ENCODE data around the gene MCF2L2.

The MCF2L2 gene

DNA sequence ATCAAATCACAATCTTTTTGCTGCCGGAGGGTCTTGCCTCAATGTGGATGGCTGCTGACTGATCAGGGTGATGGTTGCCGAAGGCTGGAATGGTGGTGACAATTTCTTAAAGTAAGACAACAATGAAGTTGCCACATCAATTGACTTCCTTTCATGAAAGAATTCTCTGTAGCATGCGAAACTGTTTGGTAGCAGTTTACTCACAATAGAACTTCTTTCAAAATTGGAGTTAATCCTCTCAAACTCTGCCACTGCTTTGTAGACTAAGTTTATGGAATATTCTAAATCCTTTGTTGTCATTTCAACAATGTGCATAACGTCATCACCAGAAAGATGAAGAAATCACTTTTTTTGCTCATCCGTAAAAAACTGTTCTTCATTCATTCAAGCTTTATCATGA, 109.5 kb downstream of the MCF2L2 start:
- H3K4me3 Mint-ChIP-seq, result no peak overlapping the region
- no peak overlapping the region for H3K27ac Mint-ChIP-seq
- no peaks in the 10 kb centered on the region for H3K9me3 Mint-ChIP-seq
- H3K36me3 Mint-ChIP-seq (ENCODE audit: low read depth), result no peaks in the 10 kb centered on the region
- H3K4me1 Mint-ChIP-seq (ENCODE audit: low read depth), result peaks cover 17% of the 10 kb centered on the region
- no peak for DNase-seq
- H3K27me3 Mint-ChIP-seq, result no peaks in the 10 kb centered on the region

GRCh38 chr3:183317886-183318865, 110.2 kb downstream of the MCF2L2 start:
- no peak overlapping the region for H3K27ac Mint-ChIP-seq

DNA sequence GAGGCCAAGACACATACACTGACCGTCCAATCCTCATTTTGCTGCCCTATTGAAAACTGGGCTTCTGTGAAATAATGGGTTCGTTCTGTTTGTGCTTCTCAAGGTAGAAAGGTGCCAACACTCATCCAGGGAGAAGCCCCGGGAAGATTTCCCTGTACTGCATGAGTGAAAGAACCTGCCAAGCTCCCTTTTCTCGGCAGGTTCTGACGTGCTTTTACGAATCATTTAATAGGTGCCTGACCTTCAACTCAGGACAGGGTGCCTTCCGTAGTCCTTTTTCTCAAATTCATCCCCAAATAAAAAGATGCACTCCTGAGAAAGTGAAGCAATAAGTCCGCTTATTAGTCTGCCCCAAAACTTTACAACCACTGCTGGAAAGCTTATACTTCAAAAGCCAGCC, 111.1 kb downstream of the MCF2L2 start:
- Mint-ChIP-seq H3K9me3 (no peaks in the 10 kb centered on the region), H3K27me3 (no peaks in the 10 kb centered on the region), H3K4me3 (no peak overlapping the region), H3K27ac (no peak overlapping the region), H3K4me1 (ENCODE audit: low read depth) (peaks cover 21% of the 10 kb centered on the region), H3K36me3 (ENCODE audit: low read depth) (no peaks in the 10 kb centered on the region)
- no peak for DNase-seq

More at GRCh38 chr3:183317886-183318865, 110.2 kb downstream of the MCF2L2 start:
- Mint-ChIP-seq H3K27me3 (no peaks in the 10 kb centered on the region), H3K4me3 (no peak overlapping the region), H3K4me1 (ENCODE audit: low read depth) (peaks cover 19% of the 10 kb centered on the region), H3K36me3 (ENCODE audit: low read depth) (no peaks in the 10 kb centered on the region), H3K9me3 (no peaks in the 10 kb centered on the region)
- DNase-seq, result no peak

DNA sequence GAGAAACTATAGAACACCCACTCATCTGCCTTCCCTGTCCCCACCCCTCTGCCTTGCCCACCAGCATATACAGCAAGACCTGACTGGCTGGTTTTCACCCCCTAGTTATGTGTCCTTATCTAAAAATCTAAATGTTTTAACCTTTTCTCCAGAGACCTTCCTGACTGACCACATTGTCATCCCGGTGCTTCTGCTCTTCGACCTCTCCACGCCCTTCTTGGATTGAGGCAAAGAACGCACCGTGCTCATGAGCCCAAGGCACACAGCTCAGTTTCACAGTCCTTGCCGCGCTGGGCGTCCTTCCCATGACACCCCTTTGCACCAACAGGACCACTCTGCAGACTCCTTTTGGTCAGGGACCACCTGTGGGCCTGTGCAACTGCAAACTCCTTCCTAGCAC, 112.7 kb downstream of the MCF2L2 start:
- Mint-ChIP-seq H3K4me1 (ENCODE audit: low read depth) (peaks cover 21% of the 10 kb centered on the region), H3K36me3 (ENCODE audit: low read depth) (peaks cover 3% of the 10 kb centered on the region), H3K27me3 (no peaks in the 10 kb centered on the region), H3K4me3 (no peak overlapping the region), H3K9me3 (no peaks in the 10 kb centered on the region), H3K27ac (no peak overlapping the region)
- no peak for DNase-seq

- Mint-ChIP-seq H3K27ac (no peak overlapping the region), H3K36me3 (ENCODE audit: low read depth) (peaks cover 7% of the 10 kb centered on the region), H3K9me3 (no peaks in the 10 kb centered on the region), H3K4me1 (ENCODE audit: low read depth) (peaks cover 11% of the 10 kb centered on the region), H3K4me3 (no peak overlapping the region), H3K27me3 (no peaks in the 10 kb centered on the region)
- DNase-seq, result no peak
Measured at GRCh38 chr3:183313764-183314163, 114.7 kb downstream of the MCF2L2 start.

GRCh38 chr3:183313351-183313750, 115.1 kb downstream of the MCF2L2 start:
- no peak overlapping the region for H3K27ac Mint-ChIP-seq

GRCh38 chr3:183312433-183312832, 116.0 kb downstream of the MCF2L2 start:
- H3K4me1 Mint-ChIP-seq (ENCODE audit: low read depth), result peaks cover 18% of the 10 kb centered on the region
- no peak for DNase-seq
- no peak overlapping the region for H3K4me3 Mint-ChIP-seq
- no peaks in the 10 kb centered on the region for H3K27me3 Mint-ChIP-seq
- no peak overlapping the region for H3K27ac Mint-ChIP-seq
- H3K36me3 Mint-ChIP-seq (ENCODE audit: low read depth), result peaks cover 7% of the 10 kb centered on the region
- no peaks in the 10 kb centered on the region for H3K9me3 Mint-ChIP-seq

More at GRCh38 chr3:183313351-183313750, 115.1 kb downstream of the MCF2L2 start:
- Mint-ChIP-seq H3K4me1 (ENCODE audit: low read depth) (peaks cover 10% of the 10 kb centered on the region), H3K4me3 (no peak overlapping the region), H3K36me3 (ENCODE audit: low read depth) (peaks cover 7% of the 10 kb centered on the region), H3K27me3 (no peaks in the 10 kb centered on the region), H3K9me3 (no peaks in the 10 kb centered on the region)
- DNase-seq, result no peak

DNA sequence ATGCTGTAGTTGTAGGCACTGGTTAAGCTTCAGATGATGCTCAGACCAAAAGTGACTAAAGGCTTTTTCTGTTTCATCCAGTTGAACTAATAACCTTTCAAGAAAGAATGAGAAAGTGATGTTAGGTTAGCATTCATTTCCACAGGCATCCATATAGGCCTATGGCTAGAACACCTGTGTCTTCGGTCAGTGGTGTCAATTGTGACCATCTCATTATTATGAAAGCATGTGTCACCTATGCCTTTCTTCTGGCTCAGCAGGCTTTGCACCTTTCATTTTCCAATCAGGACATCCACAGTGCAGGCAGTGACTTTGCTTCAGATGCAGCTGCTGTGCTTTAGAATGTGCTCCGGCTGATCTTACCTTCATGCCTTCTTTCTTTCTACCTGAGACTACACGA, 117.5 kb downstream of the MCF2L2 start:
- Mint-ChIP-seq H3K4me3 (no peak overlapping the region), H3K27ac (no peak overlapping the region)

DNA sequence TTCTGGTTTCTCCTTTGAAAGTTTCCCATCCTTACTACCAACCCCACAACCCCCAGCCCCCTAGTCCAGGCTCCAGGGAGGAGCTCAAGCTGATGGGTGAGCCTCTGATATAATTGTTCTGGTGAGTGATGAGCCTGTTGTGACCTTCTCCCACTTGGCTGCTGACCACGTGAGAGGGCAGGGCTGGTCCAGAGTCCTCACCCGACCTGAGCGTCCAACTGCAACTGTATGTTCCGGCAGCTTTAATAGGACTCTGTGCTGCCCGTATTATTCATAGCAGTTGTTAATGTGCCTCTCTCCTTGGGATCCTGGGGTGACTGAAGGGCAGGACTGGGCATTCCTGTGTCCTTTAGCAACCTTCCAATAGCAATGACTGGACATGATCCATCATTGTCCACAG, 119.1 kb downstream of the MCF2L2 start:
- peaks cover 33% of the 10 kb centered on the region for H3K4me1 Mint-ChIP-seq (ENCODE audit: low read depth)
- H3K27me3 Mint-ChIP-seq, result no peaks in the 10 kb centered on the region
- no peak for DNase-seq
- no peaks in the 10 kb centered on the region for H3K9me3 Mint-ChIP-seq
- peaks cover 7% of the 10 kb centered on the region for H3K36me3 Mint-ChIP-seq (ENCODE audit: low read depth)
- H3K27ac Mint-ChIP-seq, result no peak overlapping the region
- H3K4me3 Mint-ChIP-seq, result no peak overlapping the region

More for the DNA sequence above, 117.5 kb downstream of the MCF2L2 start:
- Mint-ChIP-seq H3K36me3 (ENCODE audit: low read depth) (peaks cover 7% of the 10 kb centered on the region), H3K27me3 (no peaks in the 10 kb centered on the region), H3K9me3 (no peaks in the 10 kb centered on the region), H3K4me1 (ENCODE audit: low read depth) (peaks cover 33% of the 10 kb centered on the region)
- no peak for DNase-seq

- no peak overlapping the region for H3K4me3 Mint-ChIP-seq
- peaks cover 7% of the 10 kb centered on the region for H3K36me3 Mint-ChIP-seq (ENCODE audit: low read depth)
- peaks cover 32% of the 10 kb centered on the region for H3K4me1 Mint-ChIP-seq (ENCODE audit: low read depth)
- H3K27ac Mint-ChIP-seq, result no peak overlapping the region
- DNase-seq, result no peak
- H3K27me3 Mint-ChIP-seq, result no peaks in the 10 kb centered on the region
- H3K9me3 Mint-ChIP-seq, result no peaks in the 10 kb centered on the region
Measured at GRCh38 chr3:183308751-183309150, 119.7 kb downstream of the MCF2L2 start.

- no peaks in the 10 kb centered on the region for H3K27me3 Mint-ChIP-seq
Measured at GRCh38 chr3:183307749-183308148, 120.7 kb downstream of the MCF2L2 start.

DNA sequence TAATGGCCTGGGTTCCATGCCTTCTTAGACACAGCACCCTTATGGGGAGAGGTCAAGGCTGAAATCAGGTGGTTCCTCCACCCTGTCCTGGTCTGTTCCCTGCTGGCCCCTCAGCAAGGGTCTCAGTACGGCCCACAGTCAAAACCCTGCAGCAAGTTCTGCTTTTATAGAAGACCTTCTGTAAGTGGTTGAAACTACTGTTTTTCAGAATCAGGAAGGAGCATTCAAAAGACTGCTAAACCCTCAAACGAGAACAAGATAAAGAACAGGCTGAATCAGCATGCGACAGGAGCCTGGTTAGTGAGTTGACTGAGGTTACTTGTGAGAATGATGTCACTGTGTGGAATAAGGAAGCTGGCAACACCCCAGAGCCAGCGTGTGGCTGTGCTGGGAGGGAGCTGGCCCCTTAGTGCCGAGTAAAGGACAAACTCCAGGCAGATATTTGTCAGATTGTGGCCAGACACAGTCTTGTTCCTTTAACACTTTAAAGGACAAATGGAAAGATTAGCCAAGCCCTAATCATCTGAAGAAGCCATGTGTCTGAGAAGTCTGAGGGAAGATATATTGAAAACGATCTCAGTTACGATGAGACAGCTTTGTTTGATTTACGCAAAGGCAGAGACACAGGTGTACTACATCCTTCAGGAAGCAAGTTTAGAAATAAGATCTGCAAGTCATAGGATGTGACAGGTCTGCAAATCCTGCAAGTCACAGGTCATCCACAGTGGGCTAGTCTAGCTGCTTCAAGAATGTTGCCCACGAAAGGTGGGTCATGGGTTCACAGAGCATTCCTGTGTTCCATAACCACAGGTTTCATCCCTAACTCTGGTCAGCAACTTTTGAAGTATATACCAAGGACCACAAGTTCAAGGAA, 121.4 kb downstream of the MCF2L2 start:
- Mint-ChIP-seq H3K9me3 (no peaks in the 10 kb centered on the region), H3K27ac (peak overlapping the region; percentile 62), H3K36me3 (ENCODE audit: low read depth) (peaks cover 7% of the 10 kb centered on the region), H3K27me3 (no peaks in the 10 kb centered on the region), H3K4me3 (no peak overlapping the region), H3K4me1 (ENCODE audit: low read depth) (peaks cover 31% of the 10 kb centered on the region)
- DNase-seq, result peak; percentile 61

More at GRCh38 chr3:183307749-183308148, 120.7 kb downstream of the MCF2L2 start:
- peaks cover 7% of the 10 kb centered on the region for H3K36me3 Mint-ChIP-seq (ENCODE audit: low read depth)
- H3K4me3 Mint-ChIP-seq, result no peak overlapping the region
- H3K27ac Mint-ChIP-seq, result no peak overlapping the region
- DNase-seq, result no peak
- H3K4me1 Mint-ChIP-seq (ENCODE audit: low read depth), result peaks cover 28% of the 10 kb centered on the region
- H3K9me3 Mint-ChIP-seq, result no peaks in the 10 kb centered on the region

- Mint-ChIP-seq H3K9me3 (no peaks in the 10 kb centered on the region), H3K36me3 (ENCODE audit: low read depth) (no peaks in the 10 kb centered on the region), H3K27me3 (no peaks in the 10 kb centered on the region), H3K4me1 (ENCODE audit: low read depth) (peaks cover 29% of the 10 kb centered on the region), H3K4me3 (no peak overlapping the region), H3K27ac (no peak overlapping the region)
- no peak for DNase-seq
Measured at GRCh38 chr3:183303690-183304089, 124.7 kb downstream of the MCF2L2 start.

DNA sequence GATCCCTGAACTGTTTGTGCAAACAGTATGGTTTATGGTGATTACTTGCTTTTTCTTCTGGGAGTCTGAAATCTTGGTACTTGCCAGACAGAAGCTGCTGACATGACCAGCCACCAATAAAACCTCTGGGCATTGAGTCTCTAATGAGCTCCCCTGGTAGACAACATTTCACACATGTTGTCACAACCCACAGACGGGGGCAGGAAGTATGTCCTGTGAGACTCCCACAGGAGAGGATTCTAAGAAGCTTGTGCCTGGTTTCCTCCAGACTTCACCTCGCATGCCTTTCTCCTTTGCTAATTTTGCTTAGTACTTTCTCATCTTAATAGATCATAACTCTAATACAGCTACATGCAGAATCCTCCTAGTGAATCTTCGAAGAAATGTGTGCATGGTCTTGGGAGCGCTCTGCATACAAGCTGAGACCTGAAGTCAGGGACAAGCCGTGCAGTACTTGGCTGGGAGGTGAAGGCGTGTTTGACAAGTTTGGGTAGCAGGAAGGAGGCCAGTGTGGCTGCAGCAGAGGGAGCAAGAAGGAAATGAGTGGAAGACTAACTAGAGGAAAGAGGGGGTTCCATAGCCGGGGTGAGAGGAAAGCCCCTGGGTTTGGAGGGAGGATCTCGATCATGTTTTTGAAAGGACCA, 126.4 kb downstream of the MCF2L2 start:
- Mint-ChIP-seq H3K4me3 (no peak overlapping the region), H3K27ac (no peak overlapping the region), H3K36me3 (ENCODE audit: low read depth) (no peaks in the 10 kb centered on the region), H3K4me1 (ENCODE audit: low read depth) (peaks cover 16% of the 10 kb centered on the region), H3K27me3 (no peaks in the 10 kb centered on the region), H3K9me3 (no peaks in the 10 kb centered on the region)
- DNase-seq, result no peak

Data from activated T-cell treated with anti-CD3 and anti-CD28 coated beads, Interleukin-2, amount 50 U/mL, for 24 hours (primary cell).